ENCODE results near the gene FGD4.

FGD4 gene

GRCh38 chr12:32688786-32689185 is 289.4 kb downstream of the FGD4 start:
- DNase-seq = no peak

- no peak for DNase-seq
Observed at GRCh38 chr12:32690927-32691326, 291.6 kb downstream of the FGD4 start.

GRCh38 chr12:32692358-32692757 is 293.0 kb downstream of the FGD4 start:
- DNase-seq = no peak

GRCh38 chr12:32693036-32693435 is 293.7 kb downstream of the FGD4 start:
- no peak for DNase-seq

All from fibroblast of skin of back (primary cell).